ENCODE data around the gene DAZAP1.
"Not testable (repeated sequence)": the region's sequence is repeated elsewhere in the genome, so short reads cannot be mapped to it uniquely, and the experiment has no call there.

Gene DAZAP1

DNA sequence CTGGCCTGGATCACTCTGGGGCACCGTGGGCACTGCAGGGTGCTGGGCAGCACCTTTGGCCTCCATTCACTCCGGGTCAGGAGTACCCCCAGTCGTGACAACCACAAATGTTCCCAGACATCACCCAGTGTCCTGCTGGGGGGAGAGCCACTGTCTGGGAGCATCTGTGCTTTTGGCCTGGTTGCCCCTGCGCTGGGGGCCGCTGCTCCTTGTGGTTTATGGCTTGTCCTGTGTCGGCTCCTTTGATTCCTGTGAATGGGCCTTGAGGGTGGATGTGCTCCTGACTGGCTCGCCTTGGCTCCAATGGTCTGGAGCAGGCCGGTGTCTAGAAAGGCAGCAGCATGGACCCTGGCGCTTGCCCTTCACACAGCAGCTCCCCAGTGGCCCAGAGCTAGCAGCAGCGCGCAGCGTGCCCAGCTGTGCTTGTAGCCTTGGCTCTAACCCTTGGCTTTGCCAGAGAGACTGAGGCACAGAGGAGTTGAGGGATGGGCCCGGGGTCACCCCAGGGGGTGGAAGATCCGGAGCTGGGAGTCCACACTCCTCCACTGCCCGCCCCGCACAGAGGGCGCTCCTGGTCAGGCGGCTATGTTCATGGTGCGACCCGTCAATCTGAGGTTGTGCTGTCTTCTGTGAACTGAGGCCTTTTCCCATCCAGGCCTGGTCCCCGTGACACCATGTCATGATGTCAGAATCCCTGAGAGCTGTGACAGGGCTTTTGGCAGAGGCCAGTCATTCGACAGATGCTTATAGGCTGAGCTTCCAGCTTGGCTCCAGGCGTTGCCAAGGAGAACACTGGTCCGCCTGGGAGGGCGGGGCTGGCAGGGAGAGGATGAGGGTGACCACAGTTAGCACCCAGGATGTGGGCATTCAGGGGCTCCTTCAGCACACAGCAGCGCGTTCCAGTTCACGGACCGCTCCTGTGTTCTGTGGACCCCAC is 4.1 kb downstream of the DAZAP1 start:
- DNase-seq (ENCODE audit: low spot score), result peak; percentile 97

DNA sequence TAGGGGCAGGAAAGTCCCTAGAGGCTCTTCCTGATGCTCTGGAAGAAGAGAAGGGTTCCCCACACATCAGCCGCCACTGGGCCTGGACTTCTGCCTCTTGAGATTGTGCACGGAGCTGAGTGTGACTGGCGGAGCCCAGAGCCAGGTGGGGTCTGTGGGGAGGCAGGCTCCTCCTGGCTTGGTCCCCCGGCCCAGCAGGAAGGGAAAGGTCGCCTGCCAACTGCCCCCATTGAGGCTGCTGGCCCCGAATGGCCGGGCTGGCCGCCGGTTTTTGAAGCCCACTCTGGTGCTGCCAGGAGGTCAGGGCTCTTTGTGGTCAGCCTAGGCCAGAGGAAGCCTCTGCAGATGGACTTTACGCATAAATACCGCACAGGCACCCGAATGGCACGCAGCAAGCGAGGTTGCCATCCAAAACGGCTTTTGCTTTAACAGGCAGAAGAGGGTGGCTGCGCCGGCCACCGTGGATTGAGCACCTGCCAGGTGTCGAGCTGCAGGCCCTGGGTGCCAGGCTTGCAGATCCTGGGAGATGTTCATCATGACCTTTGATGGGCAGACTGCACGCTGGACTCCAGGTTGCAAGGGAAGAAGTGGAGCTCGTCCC is 5.0 kb downstream of the DAZAP1 start:
- no peak for DNase-seq (ENCODE audit: low spot score)

DNA sequence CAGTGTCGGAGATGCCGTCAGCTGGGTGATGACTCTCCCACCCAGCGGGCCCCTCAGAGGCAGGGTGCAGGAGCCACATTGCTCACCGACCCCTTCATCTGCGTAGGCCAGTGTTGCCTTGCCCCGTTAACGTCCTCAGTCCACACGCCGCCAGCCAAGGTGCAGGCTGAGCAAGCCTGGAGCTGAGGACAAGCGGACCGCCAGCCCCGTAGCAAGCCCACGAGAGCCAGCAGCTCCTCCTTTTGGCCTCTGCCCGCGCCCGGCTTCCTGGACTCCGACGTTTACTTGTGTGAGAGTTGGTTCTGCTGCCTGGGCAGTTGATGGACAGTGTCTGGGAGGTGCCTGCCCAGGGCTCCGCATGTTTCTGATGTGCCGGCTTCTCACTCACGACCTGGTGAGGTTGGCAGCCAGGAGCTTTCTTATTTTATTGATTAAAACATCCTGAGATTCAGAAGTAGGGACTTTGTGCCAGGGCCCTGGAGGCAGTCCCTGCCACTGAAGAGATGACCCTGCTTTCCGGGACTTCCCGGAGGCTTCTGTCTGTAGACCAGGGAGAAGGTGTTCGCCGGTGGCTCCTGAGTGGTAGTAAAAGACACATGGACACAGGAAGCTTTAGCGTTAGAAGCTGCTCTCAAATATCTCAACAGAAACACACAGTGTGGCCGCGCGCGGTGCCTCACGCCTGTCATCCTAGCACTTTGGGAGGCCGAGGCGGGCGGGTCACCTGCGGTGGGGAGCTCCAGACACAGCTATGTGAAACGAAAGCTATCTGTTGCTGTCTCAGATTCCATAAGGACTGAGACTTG is 5.8 kb downstream of the DAZAP1 start:
- no peak for DNase-seq (ENCODE audit: low spot score)

DNA sequence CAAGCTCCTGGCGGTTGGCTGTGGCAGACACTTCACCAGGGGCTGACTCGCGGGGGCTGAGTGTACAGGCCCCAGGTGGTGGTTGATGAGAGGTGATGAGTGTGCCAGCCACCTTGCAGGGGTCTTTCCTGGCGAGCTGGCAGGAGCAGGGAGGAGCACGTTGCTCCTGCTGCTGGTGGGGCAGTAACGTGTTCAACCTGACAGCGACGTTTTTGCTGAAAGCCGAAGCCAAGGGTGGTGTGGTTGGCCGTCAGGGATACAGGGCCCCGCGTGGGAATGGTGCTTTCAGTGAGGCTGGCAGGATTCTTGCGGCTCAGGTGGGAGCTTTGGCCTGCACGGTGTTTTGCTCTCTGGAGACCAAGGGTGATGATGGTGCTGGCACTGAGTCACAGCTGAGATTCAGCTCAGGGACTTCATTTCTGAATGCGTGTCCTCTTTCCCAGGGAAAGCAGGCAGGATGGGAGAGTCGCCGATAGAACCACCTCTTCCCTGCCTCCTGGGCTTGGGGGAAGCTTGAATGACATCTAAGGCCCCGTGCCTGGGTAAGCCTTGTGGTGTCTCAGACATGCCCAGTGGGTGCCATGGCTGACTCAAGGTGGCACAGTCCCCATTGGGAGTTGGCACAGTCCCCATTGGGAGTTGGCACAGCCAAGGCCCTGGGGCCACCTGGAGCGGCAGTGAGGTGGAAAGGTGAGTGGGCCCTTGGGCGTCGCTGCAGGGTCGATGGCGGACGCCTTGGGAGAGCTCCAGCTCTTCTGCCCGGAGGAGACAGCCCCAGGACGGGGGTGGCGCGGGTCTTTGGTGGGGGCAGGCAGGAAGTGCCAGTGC is 8.8 kb downstream of the DAZAP1 start:
- no peak for DNase-seq (ENCODE audit: low spot score)

DNA sequence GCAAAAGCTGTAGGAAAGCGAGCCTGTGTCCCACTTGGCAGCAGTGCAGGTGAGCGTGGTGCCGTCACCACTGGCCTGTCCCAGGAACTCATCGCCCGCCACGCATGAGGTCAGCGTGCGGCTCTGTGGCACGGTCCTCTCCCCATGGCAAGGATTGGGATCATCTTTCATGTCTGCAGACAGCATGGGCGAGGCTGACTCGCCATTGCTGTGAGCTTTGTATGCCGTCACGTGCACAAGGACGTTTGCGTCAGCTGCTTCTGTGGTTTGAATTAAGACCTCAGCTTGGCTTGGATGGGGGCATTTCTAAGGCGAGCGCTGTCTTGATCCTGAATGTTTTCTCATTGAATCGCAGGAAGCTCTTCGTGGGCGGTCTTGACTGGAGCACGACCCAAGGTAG is 9.8 kb downstream of the DAZAP1 start:
- DNase-seq (ENCODE audit: low spot score), result no peak

DNA sequence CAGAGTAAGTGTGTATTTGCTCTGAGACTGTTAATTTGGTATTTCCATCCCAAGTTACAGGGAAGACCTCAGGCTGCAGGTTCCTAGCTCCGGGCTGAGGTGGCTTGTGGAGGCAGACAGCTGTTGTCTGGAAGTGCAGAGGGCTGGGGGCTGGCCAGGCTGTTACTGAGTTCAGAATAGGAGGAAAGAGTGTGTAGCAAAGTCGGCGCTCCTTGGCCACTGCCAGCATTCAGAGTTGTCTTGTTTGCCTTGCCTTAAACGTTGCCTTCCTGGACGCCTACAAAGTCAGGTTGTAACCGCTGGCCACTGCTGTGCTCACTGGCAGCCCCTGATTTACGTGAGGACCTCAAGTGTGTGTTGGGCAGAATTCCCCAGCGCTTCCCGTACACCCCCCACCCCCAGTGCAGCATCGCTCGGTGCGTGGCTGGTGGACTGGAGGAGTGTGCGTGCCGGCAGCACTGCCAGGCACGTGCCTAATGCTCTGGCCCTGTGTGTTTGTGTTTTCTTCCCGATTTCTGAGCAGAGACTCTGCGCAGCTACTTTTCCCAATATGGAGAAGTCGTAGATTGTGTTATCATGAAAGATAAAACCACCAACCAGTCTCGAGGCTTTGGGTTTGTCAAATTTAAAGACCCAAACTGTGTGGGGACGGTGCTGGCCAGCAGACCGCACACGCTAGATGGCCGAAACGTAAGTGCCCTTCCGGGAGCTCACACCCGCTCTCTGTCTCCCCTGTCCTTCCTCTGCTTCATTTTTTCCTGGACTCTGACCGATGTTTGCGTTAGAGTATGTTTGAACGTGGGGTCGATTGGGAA is 10.5 kb downstream of the DAZAP1 start:
- no peak for DNase-seq (ENCODE audit: low spot score)

DNA sequence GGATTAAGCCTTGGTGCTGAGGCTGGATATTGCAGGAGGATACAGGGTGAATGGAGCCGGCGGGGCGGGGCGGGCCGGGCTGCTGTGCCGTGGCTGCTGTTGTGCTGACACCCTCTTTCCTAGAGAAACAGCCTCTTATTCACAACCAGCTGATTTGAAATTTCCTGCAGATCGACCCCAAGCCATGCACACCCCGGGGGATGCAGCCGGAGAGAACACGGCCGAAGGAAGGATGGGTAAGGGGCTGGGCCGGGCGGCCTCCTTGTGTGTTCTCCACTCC is 11.1 kb downstream of the DAZAP1 start:
- no peak for DNase-seq (ENCODE audit: low spot score)

DNA sequence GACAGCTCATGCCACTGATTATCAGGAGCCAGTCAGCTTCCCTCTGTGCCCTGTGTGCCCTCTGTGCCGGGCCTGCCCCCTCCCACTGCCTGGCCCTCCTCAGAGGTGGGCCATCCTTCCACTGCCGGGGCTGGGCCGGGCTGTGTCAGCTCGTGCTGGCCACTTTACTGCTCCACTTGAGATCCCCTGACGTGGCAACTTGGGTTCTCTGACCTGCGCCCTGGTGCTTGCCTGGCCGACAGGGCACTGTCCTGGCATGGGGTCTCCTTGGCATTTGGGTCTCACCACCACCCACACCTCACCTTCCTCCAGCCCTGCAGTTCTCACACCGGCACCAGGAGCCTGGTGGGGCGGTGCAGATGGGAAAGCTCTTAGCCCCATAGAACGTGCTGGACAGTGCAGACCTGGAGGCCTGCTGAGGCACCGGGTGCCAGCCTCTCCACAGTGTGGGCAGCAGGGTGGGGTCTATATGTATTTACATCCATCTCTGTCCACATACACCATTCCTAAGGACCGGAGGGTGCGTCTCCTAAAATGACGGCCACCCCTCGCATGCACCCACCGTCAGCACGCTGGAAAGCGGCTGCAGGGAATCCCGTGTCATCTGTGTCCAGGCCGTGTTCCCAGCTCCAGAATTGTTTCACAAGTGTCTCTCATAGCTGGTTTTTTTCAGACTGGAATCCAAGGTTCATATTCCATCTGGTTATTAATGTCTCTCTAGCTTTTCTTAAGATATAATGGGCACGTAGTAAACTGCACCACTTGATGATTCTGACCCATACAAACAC is 11.8 kb downstream of the DAZAP1 start:
- DNase-seq (ENCODE audit: low spot score), result no peak

DNA sequence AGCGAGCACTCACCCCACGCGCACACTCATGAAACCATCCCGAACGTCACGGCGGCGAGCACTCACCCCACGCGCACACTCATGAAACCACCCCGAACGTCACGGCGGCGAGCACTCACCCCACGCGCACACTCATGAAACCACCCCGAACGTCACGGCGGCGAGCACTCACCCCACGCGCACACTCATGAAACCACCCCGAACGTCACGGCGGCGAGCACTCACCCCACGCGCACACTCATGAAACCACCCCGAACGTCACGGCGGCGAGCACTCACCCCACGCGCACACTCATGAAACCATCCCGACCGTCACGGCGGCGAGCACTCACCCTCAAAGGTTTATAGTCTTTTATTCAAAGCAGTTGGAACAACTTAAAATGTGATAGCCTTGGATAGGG is 12.7 kb downstream of the DAZAP1 start:
- DNase-seq (ENCODE audit: low spot score), result not testable (repeated sequence)

DNA sequence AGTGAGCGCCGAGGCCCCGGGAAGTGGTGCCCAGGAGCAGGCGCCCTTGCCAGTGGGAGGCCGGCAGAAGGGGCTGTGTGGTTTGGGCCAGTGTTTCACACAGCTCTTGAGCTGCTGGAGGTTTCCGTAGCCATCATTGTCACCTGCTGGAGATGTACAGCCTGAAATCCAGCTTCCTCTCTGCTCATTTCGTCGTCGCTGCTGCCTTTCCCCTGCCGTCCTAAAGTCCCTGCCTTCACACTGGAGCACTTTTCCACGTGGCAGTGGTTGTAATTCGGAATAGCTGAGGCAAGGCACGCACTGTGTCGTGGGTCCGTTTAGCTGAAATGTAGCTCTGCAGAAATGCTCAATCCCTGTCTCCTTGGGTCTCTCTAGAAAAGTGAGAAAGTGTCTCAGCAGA is 13.2 kb downstream of the DAZAP1 start:
- DNase-seq (ENCODE audit: low spot score), result no peak

DNA sequence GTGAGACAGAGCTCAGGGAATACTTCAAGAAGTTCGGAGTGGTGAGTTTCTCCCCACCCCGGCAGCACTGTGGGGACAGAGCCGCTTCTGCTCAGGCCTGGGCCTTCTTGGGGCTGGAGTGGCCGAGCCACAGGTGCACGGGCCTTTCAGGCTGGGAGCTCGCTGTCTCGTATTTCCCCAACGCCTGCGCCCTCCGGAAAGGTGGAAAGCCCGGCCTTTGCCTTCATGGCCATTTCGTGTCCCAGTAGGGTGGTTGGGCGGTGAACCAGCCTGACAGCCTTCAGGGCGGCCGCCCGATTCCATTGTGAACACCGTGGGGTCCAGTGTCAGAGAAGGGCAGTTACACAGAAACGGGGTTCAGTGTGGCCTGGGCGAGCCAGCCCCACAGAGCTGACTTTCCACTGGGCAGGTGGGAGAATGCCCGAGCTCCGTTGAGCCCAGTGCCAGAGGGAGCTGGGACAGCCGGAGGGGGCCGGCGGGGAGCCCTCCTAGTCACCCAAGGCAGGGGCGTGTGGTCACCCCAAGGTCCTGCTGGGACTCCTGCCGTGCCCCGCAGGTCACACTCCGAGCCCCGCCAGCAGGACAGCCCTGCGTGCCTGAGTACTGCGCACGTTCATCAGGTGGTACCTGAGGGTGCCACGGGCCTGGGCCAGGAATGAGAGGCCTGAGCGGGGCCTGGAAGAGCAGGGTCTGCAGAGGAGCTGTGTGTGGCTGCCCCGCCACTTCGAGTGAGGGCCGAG is 14.0 kb downstream of the DAZAP1 start:
- DNase-seq (ENCODE audit: low spot score), result no peak

DNA sequence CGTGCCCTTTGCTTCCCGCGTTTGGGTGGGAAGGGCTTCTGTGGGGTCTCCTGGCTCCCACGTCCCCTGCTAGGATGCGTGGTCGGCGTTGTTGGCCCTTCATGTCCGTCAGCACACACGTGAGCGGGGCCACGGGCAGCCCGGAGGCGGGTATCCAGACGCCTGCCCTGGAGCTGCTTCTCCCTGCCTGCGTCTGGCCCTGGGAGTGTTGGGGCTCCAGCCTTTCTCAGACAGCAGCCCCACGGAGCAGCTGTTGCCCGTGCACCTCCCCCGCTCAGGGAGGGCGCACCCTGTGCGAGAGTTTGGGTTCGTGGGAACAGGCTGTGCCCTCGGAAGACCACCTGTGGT is 14.5 kb downstream of the DAZAP1 start:
- no peak for DNase-seq (ENCODE audit: low spot score)

DNA sequence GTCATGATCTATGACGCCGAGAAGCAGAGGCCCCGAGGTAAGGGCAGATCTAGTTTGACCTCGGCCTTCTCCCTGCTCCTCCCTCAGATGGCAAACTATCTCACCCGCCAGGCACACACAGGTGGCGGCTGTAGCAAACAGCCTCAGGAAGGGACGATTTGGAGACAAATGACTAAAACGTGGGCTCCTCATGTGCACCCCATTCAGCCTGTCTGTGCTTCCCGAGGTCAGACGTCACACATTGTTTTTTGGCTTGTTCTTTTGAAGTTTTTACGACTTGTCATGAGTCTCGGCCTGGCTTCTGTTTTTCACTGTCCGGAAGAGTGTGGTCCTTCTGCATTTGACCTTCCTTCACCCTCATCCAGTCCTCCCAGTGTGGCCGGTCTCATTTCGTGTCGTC is 15.0 kb downstream of the DAZAP1 start:
- no peak for DNase-seq (ENCODE audit: low spot score)

DNA sequence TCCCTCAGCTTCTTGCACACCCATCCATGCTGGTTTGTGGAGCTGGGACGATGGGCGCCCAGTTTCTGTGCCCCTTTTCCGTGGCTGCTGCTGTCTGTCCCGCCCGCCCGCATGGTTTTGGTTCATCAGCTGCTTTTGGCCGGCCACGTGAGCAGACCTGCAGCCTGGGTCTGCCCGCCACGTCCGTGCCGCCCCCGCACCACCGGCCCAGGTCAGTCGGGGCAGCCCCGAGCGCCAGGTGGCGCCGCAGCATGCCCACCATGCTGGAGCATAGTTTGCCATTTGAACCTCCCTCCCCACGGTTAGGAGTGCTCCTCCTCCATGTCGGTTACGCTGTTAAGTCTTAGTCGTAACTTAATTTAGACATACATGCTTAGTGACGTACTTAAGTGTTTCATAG is 15.6 kb downstream of the DAZAP1 start:
- DNase-seq (ENCODE audit: low spot score), result no peak

DNA sequence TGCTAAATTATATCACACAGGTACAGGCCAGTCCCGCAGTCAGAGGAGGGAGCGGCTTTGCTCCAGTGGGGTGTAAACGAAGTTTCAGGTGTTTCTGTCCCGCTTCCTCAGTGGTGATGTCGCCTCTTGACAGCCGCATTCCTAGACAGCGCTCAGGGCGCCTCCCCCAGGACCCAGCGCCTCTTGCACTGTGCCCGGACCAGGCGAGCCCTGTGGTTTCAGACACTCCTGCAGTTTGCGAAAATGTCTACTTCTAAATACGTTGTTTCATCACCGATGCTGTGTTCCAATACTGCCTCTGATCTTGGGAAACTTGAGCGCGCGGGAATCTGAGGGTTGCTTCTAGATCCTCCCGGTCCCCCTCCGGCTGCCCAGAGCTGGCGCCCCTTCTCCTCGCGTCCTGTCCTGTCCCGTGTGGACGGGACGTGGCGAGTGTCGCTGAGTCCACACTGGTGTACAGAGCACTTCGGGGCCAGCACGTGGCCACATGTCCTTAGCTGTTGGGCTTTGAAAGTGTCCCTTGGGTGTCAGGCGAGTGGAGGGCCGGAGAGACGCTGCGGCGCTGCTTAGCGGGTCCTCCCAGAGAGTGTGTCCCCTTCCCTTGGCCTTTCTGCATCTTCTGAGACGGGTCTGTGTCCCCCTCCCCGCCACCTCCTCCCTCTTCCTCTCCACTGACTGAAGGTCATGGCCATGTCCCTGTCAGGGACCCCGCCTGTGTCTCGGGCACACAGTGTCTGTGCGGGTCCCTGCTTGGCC is 16.2 kb downstream of the DAZAP1 start:
- no peak for DNase-seq (ENCODE audit: low spot score)

DNA sequence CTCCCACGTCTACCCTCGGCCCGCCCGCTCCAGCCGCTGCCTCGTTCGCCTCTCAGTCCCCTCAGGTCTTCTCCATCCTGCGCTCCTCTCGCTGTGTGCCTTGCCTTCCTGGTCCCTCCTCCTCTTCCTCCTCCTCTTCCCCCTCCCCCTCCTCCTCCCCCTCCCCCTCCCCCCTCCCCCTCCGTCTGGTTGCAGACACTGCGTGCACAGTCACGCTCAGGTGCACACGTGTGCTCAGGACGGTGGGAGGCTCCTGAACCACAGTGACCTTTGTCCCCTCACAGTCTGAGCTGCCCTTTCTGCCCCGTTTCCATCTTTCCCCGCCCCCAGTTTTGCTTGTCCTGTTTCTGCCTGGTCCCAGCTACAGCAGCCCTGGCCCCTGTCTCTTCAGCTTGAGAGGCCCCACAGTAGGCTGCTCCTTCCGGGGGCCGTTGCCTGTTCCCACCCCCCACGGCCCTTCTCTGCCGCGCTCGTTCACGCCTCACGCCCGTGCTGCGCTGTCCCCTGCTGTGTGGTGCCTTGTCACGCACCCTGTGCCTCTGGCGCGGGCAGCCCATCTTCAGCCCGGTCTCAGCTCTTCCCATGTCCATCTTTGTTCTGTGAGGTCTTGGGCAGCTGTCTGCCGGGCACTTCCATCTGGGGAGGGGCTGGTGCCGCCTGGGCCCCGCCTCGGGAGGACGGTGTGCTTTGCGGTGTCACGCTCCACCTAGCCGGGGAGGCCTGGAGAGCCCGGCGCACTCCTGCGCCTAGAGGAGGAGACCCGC is 17.0 kb downstream of the DAZAP1 start:
- DNase-seq (ENCODE audit: low spot score), result no peak

DNA sequence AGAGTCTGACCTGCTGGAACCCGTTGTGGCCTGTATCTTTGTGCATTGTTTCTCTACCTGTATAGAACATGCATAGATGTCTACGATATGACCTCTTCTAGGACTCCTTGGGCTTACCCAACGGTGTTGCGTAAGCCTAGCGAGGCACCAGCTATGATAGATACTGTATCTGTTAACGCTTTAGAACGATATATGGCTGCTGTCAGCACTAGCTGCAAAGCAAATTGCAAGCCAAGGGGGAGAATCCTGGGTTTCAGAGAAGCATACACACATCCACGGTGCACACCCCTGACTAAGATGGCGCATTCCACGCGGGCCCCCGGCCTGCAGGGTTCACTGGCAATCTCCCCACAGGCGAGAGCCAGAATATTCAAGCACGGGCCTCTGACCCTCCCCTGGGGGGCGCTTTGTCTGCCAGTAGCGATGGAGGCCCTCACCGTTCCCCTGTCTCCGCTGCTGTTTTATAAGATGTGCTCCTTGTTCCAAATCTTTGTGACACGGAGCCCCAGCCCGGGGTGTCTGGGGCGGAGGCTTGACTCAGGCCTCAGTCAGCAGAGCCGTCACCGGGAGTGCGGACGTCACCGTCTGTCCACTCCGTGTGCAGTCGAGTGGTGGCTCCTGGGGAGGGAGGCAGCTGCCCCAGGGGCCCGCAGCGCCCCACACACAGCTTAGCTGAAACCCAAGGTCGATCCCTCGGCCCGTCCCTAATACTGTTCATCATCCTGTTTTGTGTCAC is 17.9 kb downstream of the DAZAP1 start:
- no peak for DNase-seq (ENCODE audit: low spot score)

DNA sequence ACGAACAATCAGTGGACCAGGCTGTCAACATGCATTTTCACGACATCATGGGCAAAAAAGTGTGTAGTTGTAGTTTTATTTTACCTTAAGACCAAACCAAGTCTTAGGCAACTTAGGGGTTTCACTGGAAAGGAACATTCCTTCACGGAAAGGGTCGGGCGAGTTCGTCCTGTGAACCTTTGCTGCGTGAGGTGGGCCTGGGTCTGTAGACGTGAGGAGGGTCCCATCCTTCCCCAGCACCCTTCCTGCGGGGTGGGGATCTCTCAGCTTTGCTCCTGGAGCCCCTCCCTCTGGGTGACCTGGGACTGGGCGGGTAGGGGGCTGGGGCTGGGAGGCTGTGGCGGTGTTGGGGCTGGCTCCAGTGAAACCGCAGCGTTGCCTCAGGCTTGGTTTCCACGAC is 18.5 kb downstream of the DAZAP1 start:
- no peak for DNase-seq (ENCODE audit: low spot score)
